Heart right ventricle (tissue), 16 donors: ENCODE results near the gene SPATS2. TPM values are rescaled to one million over a fixed set of nuclear protein-coding genes. Genes with fewer than 3 reads are reported as not detected.

Source experiments
- ATAC-seq, 8 donors: fragments of 200-7000 bp; cut with Tn5 transposase; one replicate each; pipeline ENCODE4 v1.9.1; 2020; ENCODE audit warnings: mild to moderate bottlenecking in 8 of 8, moderate library complexity in 8 of 8, moderate number of reproducible peaks in 1 of 8
- DNase-seq, 2 donors: peaks; one replicate each; pipeline ENCODE4 v3.0.0-alpha.2; 2020
- H3K27ac ChIP-seq, 10 donors: fragments of 200-600 bp; sonication (generic) in 2 of 10; one replicate each; pipeline versions ENCODE4 v1.5.0 to v1.8.0; 2020 to 2022; ENCODE audit warnings: mild to moderate bottlenecking in 3 of 10
- H3K27me3 ChIP-seq, 7 donors: fragments of 200-600 bp; one replicate each; pipeline ENCODE4 v1.8.0; 2021 to 2022; ENCODE audit warnings: mild to moderate bottlenecking in 2 of 7
- H3K36me3 ChIP-seq, 9 donors: fragments of 200-600 bp; sonication (generic) in 1 of 9; one replicate each; pipeline versions ENCODE4 v1.5.0 to v1.8.0; 2020 to 2022; ENCODE audit warnings: mild to moderate bottlenecking in 2 of 9
- H3K4me1 ChIP-seq, 9 donors: fragments of 200-600 bp; sonication (generic) in 1 of 9; one replicate each; pipeline versions ENCODE4 v1.5.0 to v1.8.0; 2020 to 2022; ENCODE audit warnings: mild to moderate bottlenecking in 4 of 9
- H3K4me3 ChIP-seq, 10 donors: fragments of 200-600 bp; sonication (generic) in 2 of 10; one replicate each; pipeline versions ENCODE4 v1.5.0 to v1.8.0; 2020 to 2022; ENCODE audit warnings: mild to moderate bottlenecking in 7 of 10, moderate library complexity in 2 of 10
- H3K9me3 ChIP-seq, 11 donors: fragments of 200-600 bp in 10 of 11; sonication (generic) in 2 of 11; one replicate each; pipeline versions ENCODE4 v1.5.0 to v1.8.0; 2013 to 2022; ENCODE audit warnings: mild to moderate bottlenecking in 2 of 11, control low read depth in 1 of 11, moderate library complexity in 1 of 11
- WGBS, 2 donors: extraction: QIAGEN DNeasy Blood & Tissue Kit; methylation state at CpG; one replicate each; pipeline ENCODE4 v1.1.7; 2013; ENCODE audit warnings: inconsistent platforms in 1 of 2; 5-methylcytosine and 5-hydroxymethylcytosine counted together
- intact Hi-C, 10 donors: fragments of 100-400 bp; cut with DNase I; formaldehyde crosslinking; loops; one replicate each; pipeline versions ENCODE4 v1.11.1 to v1.14.2; 2022
- polyA plus RNA-seq, 2 donors: library from polyadenylated mRNA; stranded (reverse); fragments of 200-250 nt; gene quantifications; one replicate each; pipeline ENCODE4 v1.2.3, GENCODE V29; 2013
- total RNA-seq, 10 donors: library from RNA; stranded (reverse); fragmentation: NEBNext Ultra II Directional in 3 of 10; extraction: Animal tissue kit (Norgen Biotek cat#: 25700) in 3 of 10; gene quantifications; one replicate each; pipeline versions ENCODE4 v1.2.1 to v1.2.4, GENCODE V29; 2021 to 2023
- TF ChIP-seq, protein P1 (sequence below), 9 donors: fragments of 200-600 bp; sonication (generic) in 2 of 9; IDR thresholded peaks; one replicate each; pipeline versions ENCODE4 v1.5.0 to v1.8.0; 2021 to 2022; ENCODE audit warnings: antibody characterized with exemption in 9 of 9, mild to moderate bottlenecking in 5 of 9, moderate library complexity in 1 of 9
- donor health status: Arrhythmogenic right ventricular cardiomyopathy.
- donor health status: ischemic (EF 13 %, LVEDD 7.1; RV severe dilation, severe dysfunction).
- donor health status: healthy with polysubstance abuse.
- donor health status: DM: no; HTN: yes; CAD: no.
- donor health status: DM: no; HTN: no; CAD: no.
- donor health status: ischemic (EF 25% LVEDD 6.9; RV normal size, moderate dysfunction).
- donor health status: ischemic (EF 25% LVEDD 5.7; RV mildly dilated, moderate dysfunction).
- donor health status: healthy.
- donor health status: DM: yes; HTN: yes; CAD: no.
- donor health status: Ischemic cardiomyopathy.
- donor health status: ischemic (EF 35%, LVEDD 5.7; RV mildly dilated, moderate dysfunction).
- donor health status: nonischemic (EF 11% LVEDD 7.7; RV severe dilation, severe dysfunction).
- donor health status: DM: yes; HTN: yes; CAD: no.
- donor health status: PGD.
- donor health status: ischemic (EF 29% LVEDD 5.4; RV normal size, mild dysfunction).
- donor health status: nonischemic (EF 23%, LVEDD 6.1; RV moderate dilation, normal function).

SPATS2 gene
- total and polyA plus RNA-seq, 12 donors: 3.5 to 11.5 (median 5.1) TPM

DNA sequence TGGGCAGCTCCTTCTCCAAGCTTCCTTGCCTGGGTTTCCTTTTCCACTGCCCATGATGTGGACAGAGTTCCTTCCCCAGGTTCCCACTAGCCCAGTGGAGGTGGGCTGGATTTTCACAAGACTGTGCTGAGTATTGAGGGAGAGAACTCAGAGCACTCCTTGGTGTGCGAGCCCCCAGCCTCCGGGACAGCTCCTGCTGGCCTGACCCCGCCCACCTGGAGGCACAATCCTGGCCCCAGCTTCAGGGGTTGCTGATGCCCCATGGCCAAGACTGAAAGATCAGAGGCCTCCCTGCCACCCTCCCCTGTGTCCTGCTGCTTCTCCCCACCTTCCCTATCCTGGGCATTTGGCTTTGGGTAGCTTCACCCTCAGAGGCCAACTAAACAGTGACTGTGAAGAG lies 179.2 kb downstream of the SPATS2 start:
- Histone ChIP-seq H3K27ac (no peak overlapping the region), H3K27me3 (peaks cover 0 to 66% (median 24%) of the 10 kb centered on the region in 7 donors), H3K4me3 (no peak overlapping the region), H3K36me3 (no peaks in the 10 kb centered on the region), H3K4me1 (peaks cover 0 to 18% (median 15%) of the 10 kb centered on the region in 9 donors), H3K9me3 (no peaks in the 10 kb centered on the region)
- DNase-seq (no peak), ATAC-seq (no peak)
- intact Hi-C loops: loop anchor here in 1 of 10 donors (5.0 kb wide), 1 partner anchor 729 kb away; the partner anchor contains the start of gene CACNB3
- WGBS, 2 donors: 57 to 73% methylated on average over 3 of the region's 3 CpGs
- TF ChIP-seq, protein P1, sequence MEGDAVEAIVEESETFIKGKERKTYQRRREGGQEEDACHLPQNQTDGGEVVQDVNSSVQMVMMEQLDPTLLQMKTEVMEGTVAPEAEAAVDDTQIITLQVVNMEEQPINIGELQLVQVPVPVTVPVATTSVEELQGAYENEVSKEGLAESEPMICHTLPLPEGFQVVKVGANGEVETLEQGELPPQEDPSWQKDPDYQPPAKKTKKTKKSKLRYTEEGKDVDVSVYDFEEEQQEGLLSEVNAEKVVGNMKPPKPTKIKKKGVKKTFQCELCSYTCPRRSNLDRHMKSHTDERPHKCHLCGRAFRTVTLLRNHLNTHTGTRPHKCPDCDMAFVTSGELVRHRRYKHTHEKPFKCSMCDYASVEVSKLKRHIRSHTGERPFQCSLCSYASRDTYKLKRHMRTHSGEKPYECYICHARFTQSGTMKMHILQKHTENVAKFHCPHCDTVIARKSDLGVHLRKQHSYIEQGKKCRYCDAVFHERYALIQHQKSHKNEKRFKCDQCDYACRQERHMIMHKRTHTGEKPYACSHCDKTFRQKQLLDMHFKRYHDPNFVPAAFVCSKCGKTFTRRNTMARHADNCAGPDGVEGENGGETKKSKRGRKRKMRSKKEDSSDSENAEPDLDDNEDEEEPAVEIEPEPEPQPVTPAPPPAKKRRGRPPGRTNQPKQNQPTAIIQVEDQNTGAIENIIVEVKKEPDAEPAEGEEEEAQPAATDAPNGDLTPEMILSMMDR (IDR thresholded peaks at IDR 0.05): no peak

DNA sequence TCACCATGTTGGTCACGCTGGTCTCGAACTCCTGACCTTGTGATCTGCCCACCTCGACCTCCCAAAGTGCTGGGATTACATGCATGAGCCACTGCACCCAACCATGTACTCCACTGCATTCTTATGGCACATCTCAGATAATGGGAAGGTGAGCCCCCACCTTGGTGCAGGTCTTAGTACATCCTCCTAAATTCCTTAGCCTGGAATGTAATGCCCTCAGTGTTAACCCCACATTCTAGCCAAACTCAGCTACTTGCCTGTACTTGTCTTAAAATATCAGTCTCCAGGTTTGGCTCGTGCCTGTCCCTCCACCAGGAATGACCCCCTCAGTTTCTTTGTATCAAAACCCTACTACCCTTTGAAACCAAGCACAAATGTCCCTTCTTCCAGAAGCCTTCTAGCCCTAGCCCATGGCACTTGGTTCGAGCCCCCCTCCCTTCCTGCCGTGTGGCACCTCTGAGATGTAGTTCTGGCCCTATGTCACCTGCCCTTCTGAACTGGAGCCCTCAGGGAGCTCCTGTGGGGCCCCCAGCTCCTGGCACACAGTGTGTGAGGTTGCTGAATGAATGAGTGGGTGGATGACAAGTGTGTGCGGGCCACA lies 179.9 kb downstream of the SPATS2 start:
- no peak overlapping the region for H3K4me3 ChIP-seq
- TF ChIP-seq, protein P1 (IDR thresholded peaks at IDR 0.05): no peak
- H3K27ac ChIP-seq: no peak overlapping the region
- WGBS, 2 donors: 85 to 87% methylated on average over 7 of the region's 7 CpGs
- intact Hi-C loops: loop anchor here in 1 of 10 donors (5.0 kb wide), 1 partner anchor 730 kb away; the partner anchor contains the start of gene CACNB3
- H3K9me3 ChIP-seq: no peaks in the 10 kb centered on the region
- ATAC-seq: no peak
- H3K4me1 ChIP-seq: peaks cover 0 to 24% (median 16%) of the 10 kb centered on the region in 9 donors
- no peak for DNase-seq
- no peaks in the 10 kb centered on the region for H3K36me3 ChIP-seq
- peaks cover 0 to 66% (median 24%) of the 10 kb centered on the region in 7 donors for H3K27me3 ChIP-seq

DNA sequence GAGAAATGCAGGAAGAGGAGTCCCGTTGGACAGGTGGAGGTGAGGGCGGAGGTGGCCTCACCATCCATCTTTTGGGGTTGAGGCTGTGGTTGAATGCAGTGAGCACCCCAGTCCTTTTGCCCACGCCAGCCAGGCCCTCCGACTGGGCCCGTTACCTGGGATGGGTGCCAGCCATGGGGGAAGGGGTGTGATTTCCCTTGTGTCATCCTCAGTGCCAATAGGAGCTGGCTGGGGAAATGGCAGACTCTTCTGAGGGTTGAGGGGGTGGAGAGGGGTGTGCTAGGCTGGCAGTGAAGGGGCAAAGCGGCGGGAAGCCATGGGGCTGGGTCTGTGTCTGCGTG lies 181.2 kb downstream of the SPATS2 start:
- peaks cover 0 to 36% (median 23%) of the 10 kb centered on the region in 9 donors for H3K4me1 ChIP-seq
- TF ChIP-seq, protein P1 (IDR thresholded peaks at IDR 0.05): no peak

DNA sequence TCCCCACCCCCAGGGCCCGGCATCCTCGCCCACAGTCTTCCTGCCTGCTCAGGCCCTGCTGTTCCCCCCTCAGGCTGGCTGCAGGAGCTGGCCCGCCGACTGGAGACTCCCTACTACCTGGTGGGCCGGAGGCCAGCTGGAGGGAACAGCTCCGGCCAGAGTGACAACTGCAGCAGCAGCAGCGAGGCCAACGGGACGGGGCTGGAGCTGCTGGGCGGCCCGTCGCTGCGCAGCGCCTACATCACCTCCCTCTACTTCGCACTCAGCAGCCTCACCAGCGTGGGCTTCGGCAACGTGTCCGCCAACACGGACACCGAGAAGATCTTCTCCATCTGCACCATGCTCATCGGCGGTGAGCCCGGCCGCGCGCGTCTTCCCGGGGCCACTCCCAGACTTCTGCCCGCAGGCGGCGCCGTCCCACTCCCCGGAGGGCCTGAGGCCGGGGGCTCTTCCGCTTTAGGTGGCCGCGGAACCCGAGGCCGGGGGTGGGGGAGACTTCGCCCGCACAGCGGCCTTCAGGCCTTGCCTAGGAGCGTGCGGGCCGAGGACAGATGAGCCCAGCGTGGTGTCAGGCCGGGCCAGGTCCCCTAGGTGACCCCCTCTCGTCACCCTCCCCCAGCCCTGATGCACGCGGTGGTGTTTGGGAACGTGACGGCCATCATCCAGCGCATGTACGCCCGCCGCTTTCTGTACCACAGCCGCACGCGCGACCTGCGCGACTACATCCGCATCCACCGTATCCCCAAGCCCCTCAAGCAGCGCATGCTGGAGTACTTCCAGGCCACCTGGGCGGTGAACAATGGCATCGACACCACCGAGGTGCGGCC lies 181.8 kb downstream of the SPATS2 start:
- ATAC-seq: peak; percentile 18 to 57 (median 42)
- 6 to 9% methylated on average over 63 to 70 of the region's 70 CpGs for WGBS, 2 donors
- no peaks in the 10 kb centered on the region for H3K9me3 ChIP-seq
- H3K4me1 ChIP-seq: peaks cover 0 to 36% (median 23%) of the 10 kb centered on the region in 9 donors
- no peak overlapping the region for H3K27ac ChIP-seq
- peak in 1 of 2 donors; percentile 54 for DNase-seq
- intact Hi-C loops: loop anchor here in 1 of 10 donors (5.0 kb wide), 1 partner anchor 732 kb away; the partner anchor contains the start of gene CACNB3
- H3K4me3 ChIP-seq: peak overlapping the region; percentile 21 to 55 (median 47)
- peaks cover 0 to 56% (median 24%) of the 10 kb centered on the region in 7 donors for H3K27me3 ChIP-seq
- H3K36me3 ChIP-seq: no peaks in the 10 kb centered on the region
- TF ChIP-seq, protein P1 (IDR thresholded peaks at IDR 0.05): peak in 8 of 9 donors; percentile 19 to 68 (median 52)

More for the DNA sequence above, 181.2 kb downstream of the SPATS2 start:
- peak overlapping the region; percentile 21 to 55 (median 47) for H3K4me3 ChIP-seq
- no peak overlapping the region for H3K27ac ChIP-seq
- 43 to 47% methylated on average over 8 of the region's 8 CpGs for WGBS, 2 donors
- intact Hi-C loops: loop anchor here in 1 of 10 donors (5.0 kb wide), 1 partner anchor 731 kb away; the partner anchor contains the start of gene CACNB3
- no peaks in the 10 kb centered on the region for H3K36me3 ChIP-seq
- no peaks in the 10 kb centered on the region for H3K9me3 ChIP-seq
- ATAC-seq: peak in 3 of 8 donors; percentile 1 to 12 (median 5)
- H3K27me3 ChIP-seq: peaks cover 0 to 61% (median 24%) of the 10 kb centered on the region in 7 donors
- DNase-seq: no peak
